ENCODE data around the gene SPAST.
"Not testable (repeated sequence)": the region's sequence is repeated elsewhere in the genome, so short reads cannot be mapped to it uniquely, and the experiment has no call there.

DNA sequence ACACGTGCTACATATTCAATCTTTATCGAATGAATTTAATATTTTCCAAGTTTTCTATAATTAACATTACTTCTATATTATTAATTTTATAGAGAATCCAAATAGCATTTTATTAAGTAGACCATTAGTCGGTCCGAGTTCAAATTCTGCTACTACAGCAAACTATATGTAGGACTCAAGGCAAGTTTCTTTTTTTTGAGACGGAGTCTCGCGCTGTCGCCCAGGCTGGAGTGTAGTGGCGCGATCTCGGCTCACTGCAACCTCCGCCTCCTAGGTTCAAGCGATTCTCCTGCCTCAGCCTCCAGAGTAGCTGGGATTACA lies 101.6 kb downstream of the SPAST start:
- TF ChIP-seq CTCF (IDR thresholded peaks at IDR 0.05 in 8 of 11, conservative IDR thresholded peaks at IDR 0.05 in 3 of 11); POLR2AphosphoS5 (IDR thresholded peaks at IDR 0.05); POLR2A (IDR thresholded peaks at IDR 0.05): not testable (repeated sequence)
